LNCAP (cell line): Measurements from ENCODE around the gene S1PR3.

ENCODE experiments used
- CTCF ChIP-seq: fragments of 450-650 bp; IDR thresholded peaks from 2 replicates; pipeline ENCODE4 v1.5.1; 2017; ENCODE audit warnings: mild to moderate bottlenecking

S1PR3 gene

GRCh38 chr9:88972401-88972800, 18.9 kb upstream of the S1PR3 start:
- TF ChIP-seq CTCF: no peak

- TF ChIP-seq CTCF: no peak
Observed at GRCh38 chr9:88973281-88974045, 17.8 kb upstream of the S1PR3 start.

- TF ChIP-seq CTCF: no peak
Observed at GRCh38 chr9:88974641-88975040, 16.6 kb upstream of the S1PR3 start.

- TF ChIP-seq CTCF: no peak
Observed at GRCh38 chr9:88975966-88976889, 15.0 kb upstream of the S1PR3 start.

GRCh38 chr9:88976890-88977257, 14.4 kb upstream of the S1PR3 start:
- TF ChIP-seq CTCF: no peak

GRCh38 chr9:88978034-88978433, 13.2 kb upstream of the S1PR3 start:
- no peak for TF ChIP-seq CTCF

GRCh38 chr9:88979021-88979420, 12.2 kb upstream of the S1PR3 start:
- TF ChIP-seq CTCF: no peak
